Skeletal muscle satellite cell (primary cell): ENCODE data around the gene FEN1.

Experiments used
- H3K27me3 ChIP-seq: 2 replicates; pipeline ENCODE4 v1.7.0; 2013; ENCODE audit warnings: low read length; ENCODE audit not compliant: control insufficient read depth, insufficient read depth
- H3K36me3 ChIP-seq: 2 replicates; pipeline ENCODE4 v1.7.0; 2013; ENCODE audit warnings: mild to moderate bottlenecking, control low read depth, low read length; ENCODE audit not compliant: insufficient read depth
- H3K4me1 ChIP-seq: 2 replicates; pipeline ENCODE4 v1.7.0; 2013; ENCODE audit warnings: low read length; ENCODE audit not compliant: control insufficient read depth, insufficient read depth
- H3K4me2 ChIP-seq: 2 replicates; pipeline ENCODE4 v1.7.0; 2013; ENCODE audit warnings: mild to moderate bottlenecking, low read length
- H3K4me3 ChIP-seq: 2 replicates; pipeline ENCODE4 v1.7.0; 2013; ENCODE audit warnings: low read length
- H3K9ac ChIP-seq: 2 replicates; pipeline ENCODE4 v1.7.0; 2013; ENCODE audit warnings: mild to moderate bottlenecking, low read depth, low read length, moderate library complexity
- H3K9me3 ChIP-seq: replicated peaks from 2 replicates; pipeline ENCODE4 v1.7.0; 2013; ENCODE audit warnings: mild to moderate bottlenecking, control low read depth, low read length

FEN1 gene

DNA sequence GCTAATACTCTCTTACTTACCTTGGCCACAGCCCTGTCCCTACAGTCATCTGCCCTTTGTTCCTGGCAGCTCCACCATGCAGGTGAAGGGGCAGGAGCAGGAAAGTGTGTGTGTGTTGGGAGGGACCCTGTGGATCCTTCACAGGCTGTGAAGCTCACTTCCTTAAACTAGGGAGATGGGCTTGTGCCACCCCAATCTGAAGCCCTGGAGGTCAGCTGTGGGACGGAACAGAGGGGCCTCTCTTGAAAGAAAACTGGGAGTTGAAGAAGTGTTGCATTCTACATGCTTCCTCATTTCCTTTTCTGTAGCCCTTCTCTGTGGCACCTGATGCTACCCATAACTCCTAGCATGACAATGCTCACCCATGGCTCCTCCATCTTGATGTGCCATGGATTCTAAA lies 12.4 kb downstream of the FEN1 start:
- H3K4me2 ChIP-seq = no peak overlapping the region
- no peaks in the 10 kb centered on the region for H3K4me1 ChIP-seq
- H3K4me3 ChIP-seq = no peak overlapping the region
- no peaks in the 10 kb centered on the region for H3K9me3 ChIP-seq
- H3K27me3 ChIP-seq = no peaks in the 10 kb centered on the region
- H3K36me3 ChIP-seq = peaks cover 69% of the 10 kb centered on the region
- no peak overlapping the region for H3K9ac ChIP-seq

- H3K4me2 ChIP-seq = no peak overlapping the region
- no peaks in the 10 kb centered on the region for H3K4me1 ChIP-seq
- H3K27me3 ChIP-seq = no peaks in the 10 kb centered on the region
- no peaks in the 10 kb centered on the region for H3K9me3 ChIP-seq
- peaks cover 69% of the 10 kb centered on the region for H3K36me3 ChIP-seq
- H3K4me3 ChIP-seq = no peak overlapping the region
- no peak overlapping the region for H3K9ac ChIP-seq
Observed at GRCh38 chr11:61806785-61807184, 14.1 kb downstream of the FEN1 start.

GRCh38 chr11:61810671-61811175 lies 18.0 kb downstream of the FEN1 start:
- H3K36me3 ChIP-seq = peaks cover 53% of the 10 kb centered on the region
- no peak overlapping the region for H3K4me3 ChIP-seq
- no peaks in the 10 kb centered on the region for H3K27me3 ChIP-seq
- H3K4me2 ChIP-seq = no peak overlapping the region
- H3K9ac ChIP-seq = no peak overlapping the region
- peaks cover 3% of the 10 kb centered on the region for H3K4me1 ChIP-seq
- no peaks in the 10 kb centered on the region for H3K9me3 ChIP-seq

DNA sequence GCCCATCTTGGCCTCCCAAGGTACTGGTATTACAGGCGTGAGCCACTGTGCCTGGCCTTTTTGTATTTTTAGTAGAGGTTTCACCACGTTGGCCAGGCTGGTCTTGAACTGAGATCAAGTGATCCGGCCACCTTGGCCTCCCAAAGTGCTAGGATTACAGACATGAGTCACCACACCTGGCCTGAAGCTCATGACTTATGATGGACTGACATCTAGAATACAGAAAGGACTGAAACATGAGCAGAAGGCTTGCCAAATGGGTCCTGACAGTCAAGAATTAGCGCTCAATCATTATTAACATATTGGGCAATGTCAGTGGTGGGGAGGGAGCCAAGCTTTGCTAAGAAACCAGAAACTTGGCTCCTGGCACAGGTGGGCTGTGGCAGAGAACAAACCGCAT lies 19.1 kb downstream of the FEN1 start:
- H3K36me3 ChIP-seq = peaks cover 49% of the 10 kb centered on the region

DNA sequence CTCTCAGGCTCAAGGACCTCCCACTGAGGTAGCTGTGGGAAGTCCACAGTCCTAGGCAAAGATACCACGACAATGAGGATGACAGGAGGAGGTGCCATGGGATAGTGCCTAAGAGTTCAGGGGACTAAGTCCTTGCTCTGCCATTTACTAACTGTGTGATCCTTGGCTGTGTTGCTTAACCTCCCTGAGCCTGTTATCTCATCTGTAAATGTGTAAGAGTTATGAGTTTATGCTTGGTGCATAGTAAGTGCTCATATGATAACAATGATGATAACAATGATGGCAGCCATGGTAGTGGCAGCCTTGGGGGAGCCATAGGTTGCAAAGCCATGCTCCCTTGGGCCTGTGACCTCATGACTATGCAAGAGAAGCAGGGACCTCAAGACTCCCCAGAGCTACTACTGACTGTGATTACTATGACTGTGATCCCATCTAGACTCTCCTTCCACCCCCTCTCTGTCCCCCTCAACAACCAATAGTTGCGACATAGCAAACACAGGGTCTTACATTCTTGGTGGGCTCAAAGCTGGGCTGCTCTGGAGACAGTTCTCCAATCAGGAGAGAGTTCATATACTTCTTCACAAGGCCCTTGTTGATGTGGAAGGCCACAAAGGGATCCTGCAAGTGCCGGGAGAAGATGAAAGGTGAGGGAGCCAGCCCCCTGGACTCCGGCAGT lies 20.2 kb downstream of the FEN1 start:
- no peaks in the 10 kb centered on the region for H3K9me3 ChIP-seq
- peaks cover 11% of the 10 kb centered on the region for H3K4me1 ChIP-seq
- no peak overlapping the region for H3K4me2 ChIP-seq
- no peaks in the 10 kb centered on the region for H3K27me3 ChIP-seq
- H3K4me3 ChIP-seq = no peak overlapping the region
- no peak overlapping the region for H3K9ac ChIP-seq
- H3K36me3 ChIP-seq = peaks cover 43% of the 10 kb centered on the region

More for the DNA sequence above, 19.1 kb downstream of the FEN1 start:
- H3K9ac ChIP-seq = no peak overlapping the region
- H3K4me3 ChIP-seq = no peak overlapping the region
- peaks cover 3% of the 10 kb centered on the region for H3K4me1 ChIP-seq
- H3K27me3 ChIP-seq = no peaks in the 10 kb centered on the region
- no peaks in the 10 kb centered on the region for H3K9me3 ChIP-seq
- H3K4me2 ChIP-seq = no peak overlapping the region

- Histone ChIP-seq H3K4me1 (peaks cover 13% of the 10 kb centered on the region), H3K9ac (peak overlapping the region; percentile 93), H3K36me3 (peaks cover 35% of the 10 kb centered on the region), H3K4me3 (peak overlapping the region; percentile 93), H3K4me2 (peak overlapping the region; percentile 94), H3K9me3 (no peaks in the 10 kb centered on the region), H3K27me3 (no peaks in the 10 kb centered on the region)
Observed at GRCh38 chr11:61814247-61814957, 21.7 kb downstream of the FEN1 start.

DNA sequence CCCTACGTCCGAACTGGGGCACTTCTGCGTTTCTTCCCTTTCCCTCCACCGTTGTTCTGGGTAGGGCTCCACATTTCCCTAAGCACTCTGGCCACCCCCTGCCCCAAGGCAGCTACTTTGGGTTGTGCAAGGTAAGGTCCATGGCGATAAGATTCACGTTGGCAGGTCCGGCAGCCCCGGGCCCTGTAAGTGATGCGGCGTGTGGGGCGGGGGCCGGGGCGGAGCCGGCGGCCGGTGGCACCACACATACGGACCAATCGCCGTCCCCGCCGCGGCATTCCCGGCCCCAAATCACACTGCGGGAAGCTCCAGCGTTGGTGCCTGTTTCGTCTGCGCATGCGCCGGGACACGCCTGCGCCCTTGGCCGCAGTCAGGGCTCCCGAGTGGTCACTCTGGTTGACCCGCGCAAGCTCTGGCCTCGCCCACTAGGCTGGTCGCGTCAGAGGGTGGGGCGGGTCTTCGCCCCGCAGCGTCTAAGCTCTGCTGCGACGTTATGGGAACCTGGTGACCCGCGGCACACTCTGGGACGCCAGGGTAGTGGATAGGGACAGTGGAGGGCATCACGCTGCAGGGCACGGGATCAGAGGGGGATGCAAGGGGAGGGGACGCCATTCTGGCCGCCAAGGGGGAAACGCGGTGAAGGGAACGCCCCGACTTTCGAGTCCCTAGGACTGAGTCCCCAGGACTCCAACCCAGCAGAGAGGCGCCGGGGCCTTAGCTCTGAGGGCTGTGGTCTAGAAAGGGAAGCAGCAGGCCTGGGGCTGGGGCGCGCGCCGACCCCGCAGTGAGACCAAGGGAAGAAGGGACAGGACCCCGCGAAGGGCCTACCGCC lies 22.5 kb downstream of the FEN1 start:
- Histone ChIP-seq H3K4me2 (peak overlapping the region; percentile 94), H3K27me3 (no peaks in the 10 kb centered on the region), H3K9me3 (no peaks in the 10 kb centered on the region), H3K4me1 (peaks cover 17% of the 10 kb centered on the region), H3K36me3 (peaks cover 29% of the 10 kb centered on the region), H3K9ac (peak overlapping the region; percentile 93), H3K4me3 (peak overlapping the region; percentile 93)

DNA sequence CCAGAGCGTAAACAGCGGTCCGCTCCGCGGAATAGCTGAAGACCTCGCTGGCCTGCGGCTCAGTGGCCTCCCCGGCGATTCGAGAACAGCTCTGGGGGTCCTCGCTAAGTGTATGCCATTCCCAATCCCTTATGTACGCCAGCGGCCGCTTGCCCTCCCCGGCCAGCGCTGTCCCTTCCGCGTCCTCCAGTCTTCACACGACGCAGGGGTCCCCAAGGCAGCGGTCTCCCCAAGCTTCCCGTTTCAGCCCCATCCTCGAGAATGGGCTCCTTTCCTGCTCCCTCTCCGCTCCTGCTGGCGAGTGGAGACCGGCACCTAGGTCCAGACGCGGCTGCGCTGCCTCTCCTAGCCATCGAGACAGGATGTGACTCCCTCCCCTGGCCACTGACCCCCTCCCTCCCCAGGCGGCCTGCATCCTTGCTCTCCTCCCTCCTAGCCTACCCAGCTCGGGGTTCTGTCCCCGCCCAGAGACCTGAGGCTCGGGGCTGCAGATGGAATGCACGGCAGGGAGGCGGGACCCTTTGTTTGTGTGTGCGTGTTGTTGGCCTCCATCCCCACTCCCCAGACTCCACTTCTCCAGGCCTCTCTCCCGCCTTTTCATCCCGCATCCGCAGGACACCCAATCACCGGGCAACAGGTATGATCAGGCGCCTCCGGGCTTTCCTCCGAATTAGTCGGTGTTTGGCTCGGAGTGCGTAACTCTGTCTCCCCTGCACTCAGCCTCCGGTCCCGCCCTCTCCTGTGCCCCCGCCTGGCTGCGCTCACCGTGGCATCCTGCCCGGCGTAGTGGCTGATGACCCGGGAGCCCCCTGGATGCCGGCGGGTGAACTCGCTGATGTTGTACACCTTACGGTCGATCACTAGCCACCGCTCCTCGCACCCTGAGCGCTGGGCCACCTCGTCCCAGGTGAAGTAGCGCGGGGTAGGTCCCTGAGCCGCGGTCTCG lies 23.4 kb downstream of the FEN1 start:
- Histone ChIP-seq H3K4me3 (peak overlapping the region; percentile 93), H3K9ac (peak overlapping the region; percentile 93), H3K27me3 (no peaks in the 10 kb centered on the region), H3K36me3 (peaks cover 20% of the 10 kb centered on the region), H3K9me3 (no peaks in the 10 kb centered on the region), H3K4me1 (peaks cover 24% of the 10 kb centered on the region), H3K4me2 (peak overlapping the region; percentile 94)

GRCh38 chr11:61816736-61817455 lies 24.2 kb downstream of the FEN1 start, which contains the start of gene FADS1:
TSS of gene FADS1 (minus strand) at chr11:61817003. CDS start at chr11:61816929, 74 bp downstream.
- Histone ChIP-seq H3K36me3 (peaks cover 14% of the 10 kb centered on the region), H3K4me1 (peaks cover 26% of the 10 kb centered on the region), H3K27me3 (no peaks in the 10 kb centered on the region), H3K9me3 (no peaks in the 10 kb centered on the region), H3K4me2 (peak within 1 kb of the TSS; percentile 94), H3K4me3 (peak within 1 kb of the TSS; percentile 93), H3K9ac (peak within 1 kb of the TSS; percentile 93)
